NCI-H2196 (cell line): ENCODE measurements around the gene DIP2A.
"Not testable (repeated sequence)": the region's sequence is repeated elsewhere in the genome, so short reads cannot be mapped to it uniquely, and the experiment has no call there.

Experiments used
- DNase-seq: peaks from one replicate; lab custom pipeline; 2025; ENCODE audit not compliant: unreplicated experiment; lab: John Stamatoyannopoulos, UW

Gene DIP2A

GRCh38 chr21:46425571-46425970 is 33.1 kb upstream of the DIP2A start:
- no peak for DNase-seq

- no peak for DNase-seq
These were observed 32.2 kb upstream of the DIP2A start for GRCh38 chr21:46426313-46427046.

- no peak for DNase-seq
These were observed 31.2 kb upstream of the DIP2A start for GRCh38 chr21:46427516-46427915.

- no peak for DNase-seq
These were observed 30.4 kb upstream of the DIP2A start for GRCh38 chr21:46428286-46428685.

- DNase-seq = no peak
These were observed 29.5 kb upstream of the DIP2A start for GRCh38 chr21:46428987-46429710.

- no peak for DNase-seq
These were observed 28.7 kb upstream of the DIP2A start for GRCh38 chr21:46429754-46430681.

GRCh38 chr21:46431448-46431847 is 27.2 kb upstream of the DIP2A start:
- DNase-seq = no peak

GRCh38 chr21:46431884-46432488 is 26.7 kb upstream of the DIP2A start:
- DNase-seq = no peak

GRCh38 chr21:46433116-46433515 is 25.6 kb upstream of the DIP2A start:
- DNase-seq = not testable (repeated sequence)

- DNase-seq = no peak
These were observed 24.3 kb upstream of the DIP2A start for GRCh38 chr21:46434322-46434958.

- DNase-seq = no peak
These were observed 22.9 kb upstream of the DIP2A start for GRCh38 chr21:46435786-46436227.

GRCh38 chr21:46436621-46437020 is 22.1 kb upstream of the DIP2A start:
- no peak for DNase-seq

GRCh38 chr21:46437096-46437498 is 21.6 kb upstream of the DIP2A start:
- no peak for DNase-seq

GRCh38 chr21:46437511-46437910 is 21.2 kb upstream of the DIP2A start:
- no peak for DNase-seq

- no peak for DNase-seq
These were observed 20.4 kb upstream of the DIP2A start for GRCh38 chr21:46438241-46438640.

GRCh38 chr21:46439906-46440305 is 18.8 kb upstream of the DIP2A start:
- no peak for DNase-seq

GRCh38 chr21:46441331-46441730 is 17.4 kb upstream of the DIP2A start:
- no peak for DNase-seq

- no peak for DNase-seq
These were observed 16.7 kb upstream of the DIP2A start for GRCh38 chr21:46441961-46442498.

GRCh38 chr21:46442938-46443337 is 15.8 kb upstream of the DIP2A start:
- no peak for DNase-seq

GRCh38 chr21:46443910-46444309 is 14.8 kb upstream of the DIP2A start:
- no peak for DNase-seq
